ENCODE results near the gene COPS3. TPM values are rescaled to one million over a fixed set of nuclear protein-coding genes. Genes with fewer than 3 reads are reported as not detected.

Gene COPS3
- total RNA-seq, 1 donor from 2014 or later, result 52.7 TPM

DNA sequence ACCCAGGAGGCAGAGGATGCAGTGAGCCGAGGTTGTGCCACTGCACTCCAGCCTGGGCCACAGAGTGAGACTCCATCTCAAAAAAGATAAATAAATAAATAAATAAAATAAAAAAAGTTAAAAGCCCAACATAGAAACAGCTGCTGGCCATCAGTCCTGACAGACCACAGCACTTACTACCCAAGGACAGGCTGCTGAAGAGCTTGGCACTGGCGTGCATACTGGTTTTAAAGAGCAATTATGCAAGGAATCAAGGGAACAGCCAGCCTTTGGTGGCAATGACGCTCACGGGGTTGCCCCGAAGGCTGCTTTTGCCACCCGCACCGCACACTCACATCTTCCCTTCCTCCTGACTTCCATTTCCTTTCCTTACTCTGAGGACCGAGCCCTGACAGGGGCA lies 79.1 kb downstream of the COPS3 start:
- Mint-ChIP-seq H3K27me3 (ENCODE audit: unreplicated experiment) (peaks cover 2% of the 10 kb centered on the region), H3K4me3 (ENCODE audit: unreplicated experiment) (no peak overlapping the region), H3K4me1 (ENCODE audit: unreplicated experiment) (peaks cover 8% of the 10 kb centered on the region), H3K36me3 (ENCODE audit: low read depth, unreplicated experiment) (peaks cover 3% of the 10 kb centered on the region), H3K27ac (ENCODE audit: unreplicated experiment) (no peak overlapping the region), H3K9me3 (ENCODE audit: unreplicated experiment) (no peaks in the 10 kb centered on the region)
- DNase-seq (ENCODE audit: low spot score), result no peak
- TF ChIP-seq, protein P1, sequence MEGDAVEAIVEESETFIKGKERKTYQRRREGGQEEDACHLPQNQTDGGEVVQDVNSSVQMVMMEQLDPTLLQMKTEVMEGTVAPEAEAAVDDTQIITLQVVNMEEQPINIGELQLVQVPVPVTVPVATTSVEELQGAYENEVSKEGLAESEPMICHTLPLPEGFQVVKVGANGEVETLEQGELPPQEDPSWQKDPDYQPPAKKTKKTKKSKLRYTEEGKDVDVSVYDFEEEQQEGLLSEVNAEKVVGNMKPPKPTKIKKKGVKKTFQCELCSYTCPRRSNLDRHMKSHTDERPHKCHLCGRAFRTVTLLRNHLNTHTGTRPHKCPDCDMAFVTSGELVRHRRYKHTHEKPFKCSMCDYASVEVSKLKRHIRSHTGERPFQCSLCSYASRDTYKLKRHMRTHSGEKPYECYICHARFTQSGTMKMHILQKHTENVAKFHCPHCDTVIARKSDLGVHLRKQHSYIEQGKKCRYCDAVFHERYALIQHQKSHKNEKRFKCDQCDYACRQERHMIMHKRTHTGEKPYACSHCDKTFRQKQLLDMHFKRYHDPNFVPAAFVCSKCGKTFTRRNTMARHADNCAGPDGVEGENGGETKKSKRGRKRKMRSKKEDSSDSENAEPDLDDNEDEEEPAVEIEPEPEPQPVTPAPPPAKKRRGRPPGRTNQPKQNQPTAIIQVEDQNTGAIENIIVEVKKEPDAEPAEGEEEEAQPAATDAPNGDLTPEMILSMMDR (IDR thresholded peaks at IDR 0.05; ENCODE audit: unreplicated experiment), result no peak

DNA sequence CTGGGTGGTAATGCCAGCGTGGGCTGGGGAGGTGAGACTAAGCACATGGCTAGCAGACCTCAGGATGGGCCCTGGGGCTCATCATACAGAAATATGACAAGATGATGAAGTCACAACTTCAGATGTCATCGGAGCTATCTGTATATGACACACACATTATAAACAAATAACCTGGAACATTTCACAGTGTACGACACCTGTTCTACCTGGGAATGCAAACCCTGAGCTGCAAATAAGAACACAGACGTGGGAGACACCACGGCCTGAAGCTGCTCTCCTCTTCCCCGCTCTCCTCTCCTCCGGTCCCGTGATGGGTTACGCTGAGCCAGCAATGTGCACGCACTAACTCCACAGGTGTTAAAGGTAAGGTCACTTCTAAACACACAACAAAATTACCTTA lies 79.8 kb downstream of the COPS3 start:
- Mint-ChIP-seq H3K27ac (ENCODE audit: unreplicated experiment) (no peak overlapping the region), H3K36me3 (ENCODE audit: low read depth, unreplicated experiment) (peaks cover 3% of the 10 kb centered on the region), H3K4me3 (ENCODE audit: unreplicated experiment) (no peak overlapping the region), H3K27me3 (ENCODE audit: unreplicated experiment) (no peaks in the 10 kb centered on the region), H3K9me3 (ENCODE audit: unreplicated experiment) (no peaks in the 10 kb centered on the region), H3K4me1 (ENCODE audit: unreplicated experiment) (peaks cover 8% of the 10 kb centered on the region)
- DNase-seq (ENCODE audit: low spot score), result no peak
- TF ChIP-seq, protein P1 (IDR thresholded peaks at IDR 0.05; ENCODE audit: unreplicated experiment), result no peak

DNA sequence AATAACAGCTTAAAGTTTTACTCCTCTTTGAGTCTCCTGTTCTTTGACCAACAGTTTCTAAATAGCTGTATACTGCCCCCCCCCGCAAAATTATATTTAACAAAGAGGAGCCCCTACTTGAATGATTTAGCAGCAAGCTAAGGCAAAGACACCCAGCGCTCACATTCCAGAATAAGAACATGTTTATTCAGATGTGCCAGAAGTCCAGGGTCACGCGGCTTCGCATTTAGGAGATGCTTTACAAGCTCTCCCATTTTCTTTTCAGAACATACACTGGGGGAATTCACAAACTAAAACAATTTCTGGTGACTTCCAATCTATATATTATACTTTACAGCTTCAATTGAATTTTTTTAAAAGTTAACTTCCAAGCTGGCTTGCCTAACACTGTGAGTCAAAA lies 80.2 kb downstream of the COPS3 start:
- H3K27me3 Mint-ChIP-seq (ENCODE audit: unreplicated experiment), result no peaks in the 10 kb centered on the region
- H3K9me3 Mint-ChIP-seq (ENCODE audit: unreplicated experiment), result no peaks in the 10 kb centered on the region
- H3K4me1 Mint-ChIP-seq (ENCODE audit: unreplicated experiment), result peaks cover 8% of the 10 kb centered on the region
- peaks cover 3% of the 10 kb centered on the region for H3K36me3 Mint-ChIP-seq (ENCODE audit: low read depth, unreplicated experiment)
- no peak for DNase-seq (ENCODE audit: low spot score)
- H3K4me3 Mint-ChIP-seq (ENCODE audit: unreplicated experiment), result no peak overlapping the region
- TF ChIP-seq, protein P1 (IDR thresholded peaks at IDR 0.05; ENCODE audit: unreplicated experiment), result no peak
- H3K27ac Mint-ChIP-seq (ENCODE audit: unreplicated experiment), result no peak overlapping the region

DNA sequence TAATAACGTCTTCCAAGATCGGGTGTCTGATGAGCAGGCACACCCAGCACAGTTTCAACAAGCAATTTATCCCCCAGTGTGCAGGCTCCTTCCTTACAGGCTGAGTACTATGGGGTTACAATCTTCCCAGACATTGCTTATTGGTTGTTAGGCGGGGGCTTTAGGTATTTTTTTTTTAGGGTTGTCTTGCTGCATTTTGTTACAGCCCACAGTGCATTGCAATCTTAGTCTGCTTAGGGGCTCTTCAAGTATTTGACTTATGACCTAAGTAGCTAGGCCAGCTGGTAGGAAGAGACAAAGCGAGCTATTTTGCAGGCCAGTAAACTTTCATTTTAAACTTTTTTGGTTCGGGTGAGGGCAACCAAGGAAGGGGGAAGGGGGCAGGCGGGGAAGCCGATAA lies 80.7 kb downstream of the COPS3 start:
- peaks cover 2% of the 10 kb centered on the region for H3K27me3 Mint-ChIP-seq (ENCODE audit: unreplicated experiment)
- H3K27ac Mint-ChIP-seq (ENCODE audit: unreplicated experiment), result no peak overlapping the region
- H3K4me3 Mint-ChIP-seq (ENCODE audit: unreplicated experiment), result no peak overlapping the region
- TF ChIP-seq, protein P1 (IDR thresholded peaks at IDR 0.05; ENCODE audit: unreplicated experiment), result no peak
- no peak for DNase-seq (ENCODE audit: low spot score)
- H3K9me3 Mint-ChIP-seq (ENCODE audit: unreplicated experiment), result no peaks in the 10 kb centered on the region
- H3K36me3 Mint-ChIP-seq (ENCODE audit: low read depth, unreplicated experiment), result peaks cover 3% of the 10 kb centered on the region
- peaks cover 8% of the 10 kb centered on the region for H3K4me1 Mint-ChIP-seq (ENCODE audit: unreplicated experiment)

DNA sequence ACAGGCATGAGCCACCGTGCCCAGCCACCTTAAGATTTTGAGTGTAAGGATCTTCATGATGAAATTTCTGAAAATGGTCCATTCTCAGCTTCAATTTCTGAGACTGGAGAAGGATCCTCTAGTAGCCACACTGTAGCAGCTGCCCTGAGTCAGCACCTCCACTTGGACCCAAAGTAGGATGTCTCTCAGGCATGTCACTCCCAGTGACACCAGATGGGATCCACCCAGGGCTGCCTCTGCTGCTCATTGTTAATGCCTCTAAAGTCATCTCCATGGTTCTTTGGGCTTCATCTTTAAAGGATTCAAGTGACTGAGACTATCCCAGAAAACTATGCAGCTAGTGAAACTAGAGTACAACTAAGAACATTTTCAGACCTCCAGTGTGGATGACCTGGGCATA lies 82.8 kb downstream of the COPS3 start:
- Mint-ChIP-seq H3K9me3 (ENCODE audit: unreplicated experiment) (no peaks in the 10 kb centered on the region), H3K4me3 (ENCODE audit: unreplicated experiment) (no peak overlapping the region), H3K27ac (ENCODE audit: unreplicated experiment) (no peak overlapping the region), H3K4me1 (ENCODE audit: unreplicated experiment) (peaks cover under 1% of the 10 kb centered on the region), H3K27me3 (ENCODE audit: unreplicated experiment) (peaks cover 2% of the 10 kb centered on the region), H3K36me3 (ENCODE audit: low read depth, unreplicated experiment) (peaks cover 3% of the 10 kb centered on the region)
- TF ChIP-seq, protein P1 (IDR thresholded peaks at IDR 0.05; ENCODE audit: unreplicated experiment), result no peak
- DNase-seq (ENCODE audit: low spot score), result no peak
